Inflammatory macrophage treated with lipopolysaccharide for 4 hours (primary cell): ENCODE results near the gene DOCK1.

Experiments
- DNase-seq: peaks from one replicate; pipeline ENCODE4 v3.0.0-alpha.2; 2020

Gene DOCK1

DNA sequence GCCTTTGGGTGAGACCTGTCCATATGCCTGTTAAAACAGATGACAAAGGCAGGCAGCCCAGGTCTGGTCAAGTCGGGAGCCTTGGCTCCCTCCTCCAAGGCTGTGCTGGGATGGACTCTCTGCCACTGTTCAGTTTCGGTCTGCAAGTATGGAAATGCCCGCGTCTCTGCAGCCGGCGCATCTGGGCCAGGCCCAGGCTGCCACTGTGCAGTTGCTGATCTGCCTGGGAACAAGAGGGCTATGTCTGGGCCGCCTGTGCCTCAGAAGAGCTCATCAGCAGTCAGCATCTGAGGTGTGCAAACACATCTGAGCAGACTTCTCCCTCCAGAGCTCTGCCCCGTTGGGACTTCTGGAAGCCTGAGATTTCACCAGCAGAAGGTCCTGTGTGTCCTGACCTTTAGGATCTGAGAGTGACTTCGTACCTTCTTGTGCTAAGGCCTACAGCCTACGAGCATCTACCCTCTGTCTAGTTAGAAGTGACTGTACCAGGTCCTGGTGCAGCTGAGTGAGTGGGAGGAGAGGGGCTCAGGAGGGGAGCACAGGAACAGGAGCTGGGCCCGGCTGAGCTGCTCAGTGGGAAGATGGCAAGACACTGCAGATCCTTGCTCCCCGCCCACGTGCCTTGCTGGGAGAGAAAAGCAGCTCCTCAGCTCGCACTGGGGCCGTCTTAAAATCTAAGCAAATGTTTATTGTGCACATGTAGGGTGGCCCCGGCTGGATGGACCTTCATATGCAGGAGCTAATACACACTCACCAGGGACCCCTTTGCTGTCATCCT, 50.9 kb downstream of the DOCK1 start:
- DNase-seq = no peak

GRCh38 chr10:126956712-126957108, 51.5 kb downstream of the DOCK1 start:
- no peak for DNase-seq

GRCh38 chr10:126957111-126957510, 51.9 kb downstream of the DOCK1 start:
- no peak for DNase-seq

DNA sequence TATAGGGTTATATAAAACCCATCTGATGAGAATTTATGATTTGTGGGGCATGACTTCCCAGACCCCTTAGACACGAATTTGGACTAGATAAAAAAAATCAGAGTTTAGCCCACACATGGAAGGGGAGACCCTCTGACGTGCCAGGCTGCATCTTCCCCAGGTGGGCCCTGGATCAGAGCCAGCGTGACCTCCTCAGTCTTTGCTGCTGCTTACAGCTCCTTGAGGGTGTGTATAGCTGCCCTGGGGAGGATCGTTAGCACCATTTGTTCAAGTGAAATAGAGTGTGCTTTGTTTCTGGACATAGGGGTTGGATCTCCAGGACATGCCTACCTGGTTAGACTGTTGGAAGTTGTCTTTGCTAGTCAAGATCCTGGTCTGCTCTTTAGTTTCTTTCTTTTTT, 54.2 kb downstream of the DOCK1 start:
- no peak for DNase-seq

DNA sequence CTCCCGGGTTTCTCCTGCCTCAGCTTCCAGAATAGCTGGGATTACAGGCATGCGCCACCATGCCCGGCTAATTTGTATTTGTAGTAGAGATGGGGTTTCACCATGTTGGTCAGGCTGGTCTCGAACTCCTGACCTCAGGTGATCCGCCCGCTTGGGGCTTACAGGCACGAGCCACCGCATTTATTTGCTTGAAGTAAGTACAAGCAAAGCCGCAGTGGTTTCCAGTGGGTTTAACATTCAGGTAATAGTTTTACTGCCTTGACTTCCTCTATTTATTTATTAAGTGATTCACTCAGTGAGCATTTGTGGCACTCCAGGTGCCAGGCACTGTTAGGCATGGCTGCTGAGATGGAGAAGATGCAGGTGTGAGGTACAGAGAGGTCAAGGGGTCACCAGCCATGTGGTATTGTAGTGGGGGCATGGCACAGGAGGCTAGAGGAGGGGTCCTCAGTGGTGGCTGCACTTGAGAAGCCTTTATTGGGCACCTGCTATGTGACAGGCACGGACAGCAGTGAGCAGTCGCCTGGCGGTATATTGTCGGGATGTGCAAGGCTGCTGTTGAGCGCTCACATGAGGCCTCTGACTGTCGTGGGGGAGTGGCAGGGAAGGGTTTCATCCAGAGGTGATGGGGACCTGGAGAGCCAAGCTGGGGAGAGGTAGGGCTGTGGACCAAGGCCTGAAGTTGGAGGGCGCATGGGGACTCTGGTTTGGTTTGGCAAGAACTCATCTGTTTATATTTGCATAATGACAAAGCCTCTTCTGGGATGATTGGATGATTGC, 54.9 kb downstream of the DOCK1 start:
- no peak for DNase-seq

DNA sequence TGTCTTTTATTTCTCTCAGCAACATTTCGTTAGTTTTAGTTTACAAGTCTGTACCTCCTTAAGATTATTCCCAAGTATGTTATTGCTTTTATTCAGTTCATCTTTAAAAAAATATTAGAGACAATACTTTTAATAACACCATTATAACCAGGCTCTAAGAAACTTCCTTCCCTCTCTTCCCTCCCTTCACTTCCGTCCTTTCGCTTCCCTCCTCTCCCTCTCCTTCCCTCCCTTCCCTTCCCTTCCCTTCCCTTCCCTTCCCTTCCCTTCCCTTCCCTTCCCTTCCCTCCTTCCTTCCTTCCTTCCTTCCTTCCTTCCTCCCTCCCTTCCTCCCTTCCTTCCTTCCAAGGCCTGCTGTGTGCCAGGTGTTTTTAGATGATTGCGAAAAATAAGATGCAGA, 58.1 kb downstream of the DOCK1 start:
- no peak for DNase-seq

DNA sequence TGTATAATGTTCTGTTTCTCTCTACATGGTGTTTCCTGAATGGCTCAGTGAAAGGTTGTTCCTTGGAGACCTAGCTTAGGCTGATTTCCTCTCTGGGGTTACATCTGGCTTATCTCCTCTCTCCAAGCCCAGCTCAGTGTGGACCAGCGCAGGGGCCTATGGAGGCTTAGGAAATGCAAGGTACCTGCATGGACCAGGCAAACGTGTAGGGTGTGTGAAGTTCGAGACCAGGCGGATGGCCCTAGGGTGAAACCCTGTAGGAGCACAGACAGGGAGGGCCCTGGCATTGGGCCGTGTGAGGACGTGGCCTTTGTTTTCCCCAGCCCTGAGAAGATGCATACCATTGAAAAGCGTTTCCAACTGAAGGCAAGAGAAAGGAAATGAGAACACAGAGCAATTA, 59.0 kb downstream of the DOCK1 start:
- no peak for DNase-seq

GRCh38 chr10:126966938-126967337, 61.7 kb downstream of the DOCK1 start:
- DNase-seq = no peak

DNA sequence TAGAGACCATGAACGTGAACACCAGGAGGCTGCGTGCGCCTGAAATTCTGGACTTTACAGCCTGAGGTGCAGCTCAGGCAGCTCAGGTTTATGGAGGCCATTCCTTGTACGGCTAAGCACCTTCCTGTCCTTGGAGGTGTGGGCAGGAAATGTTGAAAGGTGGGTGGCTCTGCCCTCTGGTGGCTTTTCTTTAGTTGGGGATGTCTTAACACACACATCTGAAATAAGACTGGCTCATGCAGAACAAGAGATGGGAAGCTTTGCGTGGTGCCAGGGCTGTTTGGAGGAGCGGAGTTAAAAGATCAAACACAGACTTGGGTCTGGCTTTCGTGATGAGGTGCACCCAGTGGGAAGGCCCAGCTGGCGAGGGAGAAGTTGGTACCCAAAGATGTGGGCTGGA, 64.1 kb downstream of the DOCK1 start:
- no peak for DNase-seq

- no peak for DNase-seq
These were observed 67.6 kb downstream of the DOCK1 start for GRCh38 chr10:126972635-126973414.

- no peak for DNase-seq
These were observed 70.0 kb downstream of the DOCK1 start for GRCh38 chr10:126975221-126975620.

- DNase-seq = no peak
These were observed 72.0 kb downstream of the DOCK1 start for GRCh38 chr10:126977216-126977615.

GRCh38 chr10:126979311-126979710, 74.1 kb downstream of the DOCK1 start:
- DNase-seq = no peak

GRCh38 chr10:126993208-126993607, 88.0 kb downstream of the DOCK1 start:
- DNase-seq = no peak

DNA sequence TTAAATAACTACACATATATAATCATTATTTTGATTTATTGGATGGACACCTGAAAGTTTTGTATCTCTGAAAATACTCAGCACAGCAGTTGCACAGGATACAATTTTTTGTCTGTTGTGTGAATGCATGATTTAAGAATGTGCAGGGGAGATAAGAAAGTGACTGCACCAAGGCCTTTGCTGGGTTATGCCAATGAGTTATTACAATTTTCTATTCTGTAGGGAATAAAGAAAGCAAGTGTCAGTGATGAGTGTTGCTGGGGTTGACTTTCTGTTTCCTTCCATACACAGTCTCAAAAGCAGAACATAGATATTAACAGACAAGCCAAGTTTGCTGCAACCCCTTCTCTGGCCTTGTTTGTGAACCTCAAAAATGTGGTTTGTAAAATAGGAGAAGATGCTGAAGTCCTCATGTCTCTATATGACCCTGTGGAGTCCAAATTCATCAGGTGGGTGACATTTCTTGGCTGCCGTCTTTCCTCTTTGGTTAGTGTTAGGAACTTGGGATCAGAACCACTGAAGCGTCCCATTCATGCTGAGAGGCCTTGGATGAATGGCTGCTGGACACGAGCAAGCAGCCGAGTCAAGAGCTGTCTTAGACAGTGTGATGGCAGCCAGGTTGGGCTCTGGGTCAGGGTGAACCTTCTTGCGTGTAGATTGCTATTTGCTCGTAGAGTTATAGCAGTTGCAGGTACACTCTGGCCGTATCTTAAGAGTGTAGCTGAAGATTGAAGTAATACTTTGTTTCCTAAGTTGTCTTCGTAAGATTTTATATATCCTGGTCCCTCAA, 92.8 kb downstream of the DOCK1 start:
- no peak for DNase-seq

GRCh38 chr10:127000598-127000997, 95.4 kb downstream of the DOCK1 start:
- no peak for DNase-seq

GRCh38 chr10:127003032-127003685, 97.9 kb downstream of the DOCK1 start:
- no peak for DNase-seq

- no peak for DNase-seq
These were observed 101.2 kb downstream of the DOCK1 start for GRCh38 chr10:127006453-127006852.

DNA sequence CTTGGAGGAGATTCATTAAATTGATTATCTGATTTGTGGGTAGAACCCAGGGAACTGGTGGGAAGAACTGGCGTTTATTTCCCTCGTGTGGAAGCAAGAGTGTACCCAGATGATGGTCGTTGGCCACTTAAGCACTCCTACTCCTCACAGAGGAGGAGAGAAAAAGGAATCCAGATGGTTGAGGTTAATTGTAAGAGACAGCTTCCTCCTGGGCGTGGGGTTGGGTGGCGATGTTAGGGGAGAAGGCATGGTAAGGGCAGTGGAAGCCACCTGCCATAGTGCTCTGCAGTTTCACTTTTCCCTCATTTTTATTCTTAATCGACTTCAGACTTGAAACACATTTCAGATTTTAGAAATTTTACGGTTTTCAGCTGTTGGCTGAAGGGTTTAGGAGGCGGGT, 104.1 kb downstream of the DOCK1 start:
- no peak for DNase-seq

DNA sequence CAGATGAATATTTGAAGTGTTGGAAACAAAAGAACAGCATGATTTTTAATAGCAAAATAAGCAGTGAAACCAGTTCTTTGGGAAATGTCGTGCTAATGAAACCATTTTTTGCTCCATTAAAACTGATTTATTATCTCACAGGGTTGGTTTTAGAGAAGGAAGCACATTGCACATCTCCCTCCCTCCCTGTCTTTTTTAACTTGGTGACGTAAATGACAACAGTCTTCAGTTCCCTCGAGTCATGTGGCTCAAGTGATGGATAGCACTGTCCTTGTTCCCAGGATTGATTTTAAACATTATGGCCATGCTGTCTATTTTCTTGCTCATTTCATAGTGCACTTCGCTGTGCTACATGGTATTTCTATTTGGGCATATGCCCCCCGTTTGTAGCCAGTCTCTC, 105.9 kb downstream of the DOCK1 start:
- no peak for DNase-seq

GRCh38 chr10:127012071-127012768, 107.0 kb downstream of the DOCK1 start:
- no peak for DNase-seq

- no peak for DNase-seq
These were observed 107.5 kb downstream of the DOCK1 start for GRCh38 chr10:127012769-127013152.
